ENCODE data around the gene GPR153.

DNA sequence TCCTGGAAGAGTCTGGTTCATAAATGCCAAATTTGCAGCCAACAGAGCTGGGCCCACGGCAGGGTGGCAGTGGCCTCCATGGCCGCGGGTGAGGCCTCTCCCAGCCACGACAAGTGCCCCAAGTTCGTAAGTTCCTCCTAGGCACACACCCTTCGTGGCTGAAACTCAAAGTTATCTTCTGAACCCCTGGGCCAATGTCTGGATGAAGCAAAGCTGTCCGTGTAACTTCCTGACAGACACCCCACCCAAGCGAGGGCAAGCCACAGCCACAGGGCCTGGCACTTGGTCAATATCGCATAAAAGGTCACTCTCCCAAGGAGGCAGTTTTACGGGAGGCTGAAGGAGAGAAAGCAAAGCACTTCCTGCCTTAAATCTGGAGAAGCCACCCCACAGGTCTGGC, 27.8 kb upstream of the GPR153 start:
- TF ChIP-seq, protein P1, sequence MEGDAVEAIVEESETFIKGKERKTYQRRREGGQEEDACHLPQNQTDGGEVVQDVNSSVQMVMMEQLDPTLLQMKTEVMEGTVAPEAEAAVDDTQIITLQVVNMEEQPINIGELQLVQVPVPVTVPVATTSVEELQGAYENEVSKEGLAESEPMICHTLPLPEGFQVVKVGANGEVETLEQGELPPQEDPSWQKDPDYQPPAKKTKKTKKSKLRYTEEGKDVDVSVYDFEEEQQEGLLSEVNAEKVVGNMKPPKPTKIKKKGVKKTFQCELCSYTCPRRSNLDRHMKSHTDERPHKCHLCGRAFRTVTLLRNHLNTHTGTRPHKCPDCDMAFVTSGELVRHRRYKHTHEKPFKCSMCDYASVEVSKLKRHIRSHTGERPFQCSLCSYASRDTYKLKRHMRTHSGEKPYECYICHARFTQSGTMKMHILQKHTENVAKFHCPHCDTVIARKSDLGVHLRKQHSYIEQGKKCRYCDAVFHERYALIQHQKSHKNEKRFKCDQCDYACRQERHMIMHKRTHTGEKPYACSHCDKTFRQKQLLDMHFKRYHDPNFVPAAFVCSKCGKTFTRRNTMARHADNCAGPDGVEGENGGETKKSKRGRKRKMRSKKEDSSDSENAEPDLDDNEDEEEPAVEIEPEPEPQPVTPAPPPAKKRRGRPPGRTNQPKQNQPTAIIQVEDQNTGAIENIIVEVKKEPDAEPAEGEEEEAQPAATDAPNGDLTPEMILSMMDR (IDR thresholded peaks at IDR 0.05): no peak
- TF ChIP-seq POLR2A (IDR thresholded peaks at IDR 0.05): no peak

Data from lower leg skin (tissue), 3 donors.